ENCODE data around the gene LRIG1. TPM values are rescaled to one million over a fixed set of nuclear protein-coding genes. Genes with fewer than 3 reads are reported as not detected.

Gene LRIG1
- total and polyA plus RNA-seq, 2 of the 8 experiments (the other 6 are each of a cell fraction or from before 2014, with no cell fraction given), result 78.1 to 88.7 TPM

DNA sequence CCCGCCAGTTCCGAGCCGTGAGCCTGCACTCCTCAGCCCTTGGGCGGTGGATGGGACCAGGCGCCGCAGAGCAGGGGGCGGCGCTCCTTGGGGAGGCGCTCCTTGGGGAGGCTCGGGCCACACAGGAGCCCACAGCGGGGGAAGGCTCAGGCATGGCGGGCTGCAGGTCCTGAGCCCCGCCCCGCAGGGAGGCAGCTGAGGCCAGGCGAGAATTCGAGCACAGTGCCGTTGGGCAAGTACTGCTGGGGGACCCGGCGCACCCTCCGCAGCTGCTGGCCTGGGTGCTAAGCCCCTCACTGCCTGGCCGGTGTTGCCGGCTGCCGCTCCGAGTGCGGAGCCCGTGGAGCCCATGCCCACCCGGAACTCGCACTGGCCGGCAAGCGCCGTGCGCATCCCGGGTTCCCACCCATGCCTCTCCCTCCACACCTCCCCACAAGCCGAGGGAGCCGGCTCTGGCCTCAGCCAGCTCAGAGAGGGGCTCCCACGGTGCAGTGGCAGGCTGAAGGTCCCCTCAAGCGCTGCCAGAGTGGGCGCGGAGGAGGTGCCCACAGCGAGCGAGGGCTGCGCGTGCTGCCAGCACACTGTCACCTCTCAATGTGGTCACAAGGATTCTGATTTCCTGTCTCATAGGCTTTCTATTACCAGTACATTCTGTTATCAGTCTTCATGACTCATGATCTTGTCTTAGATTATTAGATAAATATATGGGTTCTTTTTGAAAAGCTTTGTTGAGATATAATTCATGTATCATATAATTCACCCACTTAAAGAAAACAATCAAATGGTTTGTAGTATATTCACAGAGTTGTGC, 44.0 kb upstream of the LRIG1 start:
- Histone ChIP-seq H2BK15ac (ENCODE audit: low read length) (no peak overlapping the region), H2BK20ac (ENCODE audit: low read length) (no peak overlapping the region), H2AK5ac (ENCODE audit: low read depth, low read length) (no peak overlapping the region), H3K4me2 (ENCODE audit: insufficient read depth in 1 of 2, low read depth in 2 of 2, low read length in 2 of 2) (no peak overlapping the region), H3K4ac (replicated peaks; ENCODE audit: insufficient read length, low read depth, low read length) (no peak overlapping the region), H3K23me2 (ENCODE audit: low read depth, low read length) (no peaks in the 10 kb centered on the region), H4K5ac (ENCODE audit: insufficient read length, low read depth, low read length) (no peak overlapping the region), H3K27ac (ENCODE audit: low read depth, low read length) (no peak overlapping the region), H3K56ac (replicated peaks; ENCODE audit: insufficient read length, low read depth, low read length) (no peak overlapping the region), H3K27me3 (replicated peaks in 1 of 4; ENCODE audit: control insufficient read depth in 3 of 4, extremely low read depth in 1 of 4, insufficient read depth in 3 of 4, low read length in 3 of 4) (no peaks in the 10 kb centered on the region), H3K4me1 (replicated peaks in 1 of 4; ENCODE audit: control insufficient read depth in 3 of 4, insufficient read depth in 4 of 4, low read length in 3 of 4) (no peaks in the 10 kb centered on the region), H3K79me2 (ENCODE audit: control insufficient read depth in 1 of 2, insufficient read depth in 2 of 2, low read length in 2 of 2) (no peaks in the 10 kb centered on the region), H4K8ac (ENCODE audit: extremely low read depth, insufficient read depth, low read length) (no peak overlapping the region), H3K14ac (ENCODE audit: insufficient read length) (no peak overlapping the region), H3K23ac (ENCODE audit: insufficient read length) (no peak overlapping the region), H2BK5ac (ENCODE audit: low read depth, low read length) (no peak overlapping the region), H2AFZ (ENCODE audit: low read length) (no peak overlapping the region), H4K91ac (replicated peaks; ENCODE audit: insufficient read length, low read length) (no peak overlapping the region), H3K9me3 (ENCODE audit: insufficient read depth in 2 of 2, low read depth in 1 of 2, low read length in 1 of 2) (peaks cover 0 to 8% of the 10 kb centered on the region in 2 experiments; a peak in 1 of 4 replicates), H3K18ac (ENCODE audit: extremely low read depth, low read length) (no peak overlapping the region), H3K4me3 (ENCODE audit: extremely low read depth in 1 of 4, insufficient read depth in 2 of 4, low read depth in 3 of 4, low read length in 4 of 4) (no peak overlapping the region), H3K79me1 (ENCODE audit: low read depth, low read length) (no peaks in the 10 kb centered on the region), H4K20me1 (replicated peaks in 1 of 2; ENCODE audit: control insufficient read depth in 1 of 2, insufficient read depth in 2 of 2, low read length in 2 of 2) (no peaks in the 10 kb centered on the region), H3K36me3 (ENCODE audit: control insufficient read depth in 2 of 4, insufficient read depth in 4 of 4, low read length in 3 of 4) (peaks cover 0 to 5% (median 0%) of the 10 kb centered on the region in 4 experiments; a peak in 1 of 8 replicates), H2BK120ac (replicated peaks; ENCODE audit: low read depth, low read length) (no peak overlapping the region), H3K9ac (replicated peaks in 1 of 4; ENCODE audit: extremely low read depth in 1 of 4, low read depth in 3 of 4, low read length in 3 of 4) (no peak overlapping the region), H2BK12ac (ENCODE audit: low read depth, low read length) (no peak overlapping the region)
- TF ChIP-seq EGR1 (IDR thresholded peaks at IDR 0.05; ENCODE audit: borderline replicate concordance, low read depth, low read length) (no peak), ZNF274 (IDR thresholded peaks at IDR 0.05; ENCODE audit: borderline replicate concordance, extremely low read depth, low read length) (no peak), KDM5A (IDR thresholded peaks at IDR 0.05; ENCODE audit: low read length) (no peak), CREB1 (IDR thresholded peaks at IDR 0.05) (no peak), PHF8 (conservative IDR thresholded peaks at IDR 0.05; ENCODE audit: low read depth, low read length) (no peak), KDM4A (IDR thresholded peaks at IDR 0.05; ENCODE audit: low read depth, low read length, severe bottlenecking) (no peak), YY1 (IDR thresholded peaks at IDR 0.05; ENCODE audit: low read depth, low read length) (no peak), SUZ12 (IDR thresholded peaks at IDR 0.05; ENCODE audit: low read length) (no peak)
- TF ChIP-seq, protein P1, sequence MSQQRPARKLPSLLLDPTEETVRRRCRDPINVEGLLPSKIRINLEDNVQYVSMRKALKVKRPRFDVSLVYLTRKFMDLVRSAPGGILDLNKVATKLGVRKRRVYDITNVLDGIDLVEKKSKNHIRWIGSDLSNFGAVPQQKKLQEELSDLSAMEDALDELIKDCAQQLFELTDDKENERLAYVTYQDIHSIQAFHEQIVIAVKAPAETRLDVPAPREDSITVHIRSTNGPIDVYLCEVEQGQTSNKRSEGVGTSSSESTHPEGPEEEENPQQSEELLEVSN (IDR thresholded peaks at IDR 0.05), result no peak
- no peak for FAIRE-seq
- DNase-seq (ENCODE audit: low read depth in 1 of 2, low spot score in 2 of 2), result no peak
- ChIA-PET POLR2A (ENCODE audit: partially characterized antibody) (interaction anchor here (1.5 kb wide), 1 partner anchor 26 kb away, joined by 3 read pairs; no protein-coding TSS in a partner anchor), CTCF (ENCODE audit: partially characterized antibody) (interaction anchor here (0.8 to 1.8 kb wide), 5 partner anchors 8 to 137 kb away, joined by 3 to 6 read pairs (median 3); no protein-coding TSS in a partner anchor)
- WGBS, 2 experiments (ENCODE audit: extremely low coverage in 1 of 2, insufficient coverage in 1 of 2, insufficient read length in 1 of 2, insufficient replicate concordance in 2 of 2, low coverage in 1 of 2, low lambda C conversion rate in 2 of 2, missing lambda C conversion rate in 1 of 2), result 98% methylated on average over 35 of the region's 43 CpGs; no CpG with 5 or more reads in 1 of the 2 experiments
